Activated CD4-positive, alpha-beta memory T cell treated with anti-CD3 and anti-CD28 coated beads, Interleukin-2, amount 10 ng/mL, durations not matched to agents 7 days and 5 days (primary cell): ENCODE measurements around the gene SIGLEC5. TPM values are rescaled to one million over a fixed set of nuclear protein-coding genes. Genes with fewer than 3 reads are reported as not detected.
"Not testable (repeated sequence)": the region's sequence is repeated elsewhere in the genome, so short reads cannot be mapped to it uniquely, and the experiment has no call there.

ENCODE experiments used
- CTCF ChIA-PET: fragments of 350-600 bp; sonication (Branson Sonifier 250); formaldehyde crosslinking; loops from one replicate; lab custom pipeline; 2021; ENCODE audit warnings: antibody characterized with exemption, inconsistent platforms; lab: Charles Lee
- POLR2A ChIA-PET: fragments of 350-600 bp; sonication (Branson Sonifier 250); formaldehyde crosslinking; loops from one replicate; lab custom pipeline; 2021; ENCODE audit warnings: antibody characterized with exemption; lab: Charles Lee
- DNase-seq: peaks from one replicate; pipeline ENCODE4 v3.0.0-alpha.2; 2020
- H3K27ac Mint-ChIP-seq: one replicate; pipeline ENCODE4 v1.8.0; 2021; ENCODE audit warnings: mild to moderate bottlenecking, mixed read lengths
- H3K27me3 Mint-ChIP-seq: one replicate; pipeline ENCODE4 v1.8.0; 2021; ENCODE audit warnings: mixed read lengths
- H3K36me3 Mint-ChIP-seq: one replicate; pipeline ENCODE4 v1.8.0; 2021; ENCODE audit warnings: low read depth, mixed read lengths
- H3K4me1 Mint-ChIP-seq: one replicate; pipeline ENCODE4 v1.8.0; 2021; ENCODE audit warnings: mixed read lengths
- H3K4me3 Mint-ChIP-seq: one replicate; pipeline ENCODE4 v1.8.0; 2021; ENCODE audit warnings: mild to moderate bottlenecking, mixed read lengths
- H3K9me3 Mint-ChIP-seq: one replicate; pipeline ENCODE4 v1.8.0; 2021; ENCODE audit warnings: mixed read lengths
- total RNA-seq, 2 experiments: library from RNA; stranded (reverse); gene quantifications; one replicate each; pipeline ENCODE4 v1.2.3, GENCODE V29; 2021

Gene SIGLEC5
- total RNA-seq, 2 experiments from 2014 or later, result not detected

DNA sequence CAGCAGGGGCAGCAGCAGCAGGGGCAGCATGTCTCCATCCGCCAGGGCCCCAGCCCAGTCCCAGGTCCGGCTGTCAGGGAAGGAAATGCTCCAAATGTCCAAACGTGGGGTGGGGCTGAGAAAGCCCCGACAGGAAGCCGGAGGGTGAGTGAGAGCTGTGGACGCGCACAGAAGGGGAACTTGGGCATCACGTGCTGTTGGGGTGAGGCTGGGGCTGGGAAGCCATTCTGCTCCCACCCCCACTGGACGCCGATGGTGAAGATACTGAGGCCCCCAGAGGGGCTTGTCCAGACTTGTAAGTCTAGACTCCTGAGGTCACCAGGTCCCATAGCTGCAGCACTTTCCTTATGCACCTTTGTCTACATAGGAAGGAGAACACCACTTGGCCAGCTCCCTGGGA is 16.5 kb upstream of the SIGLEC5 start, which contains the start of gene SIGLEC14:
Gene SIGLEC14 (minus strand): TSS at position 96 of the 400 bp plus-strand sequence. CDS start 66 bp downstream, at position 30.
- POLR2A ChIA-PET, H3K27ac Mint-ChIP-seq, H3K4me1 Mint-ChIP-seq, DNase-seq, CTCF ChIA-PET, H3K9me3 Mint-ChIP-seq, H3K36me3 Mint-ChIP-seq, H3K4me3 Mint-ChIP-seq: not testable (repeated sequence)
- H3K27me3 Mint-ChIP-seq, result peaks cover 15% of the 10 kb centered on the region

DNA sequence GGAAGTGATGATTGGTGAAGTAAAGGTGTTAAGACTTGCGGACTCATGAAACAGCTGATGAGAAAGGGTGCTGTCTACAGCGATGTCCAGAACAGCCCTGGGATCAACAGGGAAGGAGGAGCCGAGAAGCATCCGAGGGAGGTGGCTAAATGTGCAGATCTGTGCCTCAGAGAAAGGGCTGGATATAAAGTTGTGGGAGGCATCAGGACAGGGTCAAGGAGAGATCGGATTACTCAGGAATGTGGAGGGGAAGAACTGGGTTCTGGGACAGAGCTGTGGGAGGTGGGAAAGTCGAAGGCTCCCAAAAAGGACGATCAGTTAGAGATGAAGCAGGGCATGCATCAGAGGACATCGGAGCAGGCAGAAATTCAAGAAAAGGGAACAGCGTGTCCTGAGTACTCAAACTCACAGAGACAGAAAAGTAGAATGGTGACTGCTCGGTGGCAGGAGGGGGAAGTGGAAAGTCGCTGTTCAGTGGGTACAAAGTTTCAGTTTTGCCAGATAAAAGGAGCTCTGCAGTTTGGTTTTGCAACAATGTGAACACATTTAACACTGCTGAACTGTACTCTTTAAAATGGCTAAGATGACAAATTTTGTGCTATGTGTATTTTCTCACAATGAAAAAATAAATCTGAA is 14.6 kb upstream of the SIGLEC5 start:
- no peak overlapping the region for H3K4me3 Mint-ChIP-seq
- H3K9me3 Mint-ChIP-seq, result no peaks in the 10 kb centered on the region
- H3K36me3 Mint-ChIP-seq, result no peaks in the 10 kb centered on the region
- CTCF ChIA-PET, result interaction anchor here (0.5 to 1.5 kb wide), 2 partner anchors 12 to 1237 kb away, joined by 4 to 7 read pairs; no protein-coding TSS in a partner anchor
- peaks cover 2% of the 10 kb centered on the region for H3K4me1 Mint-ChIP-seq
- no peak for DNase-seq
- H3K27me3 Mint-ChIP-seq, result peaks cover 26% of the 10 kb centered on the region
- no peak overlapping the region for H3K27ac Mint-ChIP-seq
- POLR2A ChIA-PET, result no interaction called here

DNA sequence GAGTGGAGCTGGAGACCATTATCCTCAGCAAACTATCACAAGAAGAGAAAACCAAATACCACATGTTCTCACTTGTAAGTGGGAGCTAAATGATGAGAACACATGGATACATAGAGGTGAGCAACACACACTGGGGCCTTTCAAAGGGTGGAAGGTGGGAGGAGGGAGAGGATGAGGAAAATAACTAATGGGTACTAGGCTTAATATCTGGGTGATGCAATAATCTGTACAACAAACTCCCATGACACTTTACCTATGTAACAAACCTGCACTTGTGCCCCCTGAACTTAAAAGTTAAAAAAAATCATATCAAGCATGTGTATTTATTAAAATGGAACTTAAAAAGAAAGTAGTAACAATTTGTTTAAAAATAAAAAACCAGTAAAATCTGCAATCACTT is 11.4 kb upstream of the SIGLEC5 start:
- Mint-ChIP-seq H3K4me3 (no peak overlapping the region), H3K27ac (no peak overlapping the region), H3K4me1 (peaks cover 2% of the 10 kb centered on the region), H3K36me3 (no peaks in the 10 kb centered on the region), H3K9me3 (no peaks in the 10 kb centered on the region), H3K27me3 (peaks cover 36% of the 10 kb centered on the region)
- no peak for DNase-seq
- ChIA-PET CTCF (interaction anchor here (0.7 to 1.7 kb wide), 3 partner anchors 15 to 18 kb away, joined by 3 to 7 read pairs (median 5); no protein-coding TSS in a partner anchor), POLR2A (no interaction called here)

DNA sequence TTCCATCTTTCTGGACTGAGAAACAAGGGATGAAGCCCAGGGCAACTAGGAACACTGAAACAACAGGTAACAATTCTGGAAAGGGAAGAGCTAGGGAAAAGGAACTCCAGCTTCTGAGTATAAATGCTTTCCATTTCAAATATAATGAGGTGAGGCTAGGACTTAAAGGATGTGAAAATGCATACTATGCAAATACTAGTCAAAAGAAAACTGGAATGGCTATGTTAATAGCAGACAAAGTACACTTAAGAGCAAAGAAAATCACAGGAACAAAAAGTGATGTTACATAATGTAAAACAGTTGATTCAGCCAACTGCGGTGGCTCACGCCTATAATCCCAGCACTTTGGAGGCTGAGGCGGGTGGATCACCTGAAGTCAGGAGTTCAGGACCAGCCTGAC is 10.2 kb upstream of the SIGLEC5 start:
- CTCF ChIA-PET, result interaction anchor here (1.3 to 1.7 kb wide), 2 partner anchors 17 to 168 kb away, joined by 4 to 7 read pairs; no protein-coding TSS in a partner anchor
- Mint-ChIP-seq H3K9me3 (no peaks in the 10 kb centered on the region), H3K27ac (no peak overlapping the region), H3K4me1 (peaks cover 2% of the 10 kb centered on the region), H3K27me3 (peaks cover 36% of the 10 kb centered on the region), H3K4me3 (no peak overlapping the region), H3K36me3 (no peaks in the 10 kb centered on the region)
- POLR2A ChIA-PET, result no interaction called here
- no peak for DNase-seq

DNA sequence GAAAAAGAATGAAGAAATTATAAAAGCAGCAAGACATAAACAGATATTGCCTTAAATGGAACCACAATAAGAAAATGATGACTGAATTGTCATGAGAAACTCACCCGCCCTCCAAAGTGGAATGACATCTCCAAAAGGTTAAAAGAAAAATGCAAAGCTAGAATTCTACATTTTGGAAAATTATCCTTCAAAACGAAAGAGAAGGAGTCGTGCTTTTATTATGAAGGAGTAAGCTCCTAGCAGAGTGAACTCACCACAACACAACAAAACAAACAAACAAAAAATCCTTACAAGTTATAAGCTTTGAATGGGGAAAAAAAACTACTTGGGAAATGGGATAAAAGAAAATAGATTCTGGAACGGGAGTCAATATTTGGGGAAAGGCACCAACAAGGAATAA is 9.7 kb upstream of the SIGLEC5 start:
- Mint-ChIP-seq H3K9me3 (no peaks in the 10 kb centered on the region), H3K27me3 (peaks cover 33% of the 10 kb centered on the region), H3K27ac (no peak overlapping the region), H3K4me1 (peaks cover 2% of the 10 kb centered on the region), H3K4me3 (no peak overlapping the region), H3K36me3 (no peaks in the 10 kb centered on the region)
- DNase-seq, result no peak
- ChIA-PET POLR2A (no interaction called here), CTCF (interaction anchor here (1.3 to 1.7 kb wide), 2 partner anchors 17 to 167 kb away, joined by 4 to 7 read pairs; no protein-coding TSS in a partner anchor)

DNA sequence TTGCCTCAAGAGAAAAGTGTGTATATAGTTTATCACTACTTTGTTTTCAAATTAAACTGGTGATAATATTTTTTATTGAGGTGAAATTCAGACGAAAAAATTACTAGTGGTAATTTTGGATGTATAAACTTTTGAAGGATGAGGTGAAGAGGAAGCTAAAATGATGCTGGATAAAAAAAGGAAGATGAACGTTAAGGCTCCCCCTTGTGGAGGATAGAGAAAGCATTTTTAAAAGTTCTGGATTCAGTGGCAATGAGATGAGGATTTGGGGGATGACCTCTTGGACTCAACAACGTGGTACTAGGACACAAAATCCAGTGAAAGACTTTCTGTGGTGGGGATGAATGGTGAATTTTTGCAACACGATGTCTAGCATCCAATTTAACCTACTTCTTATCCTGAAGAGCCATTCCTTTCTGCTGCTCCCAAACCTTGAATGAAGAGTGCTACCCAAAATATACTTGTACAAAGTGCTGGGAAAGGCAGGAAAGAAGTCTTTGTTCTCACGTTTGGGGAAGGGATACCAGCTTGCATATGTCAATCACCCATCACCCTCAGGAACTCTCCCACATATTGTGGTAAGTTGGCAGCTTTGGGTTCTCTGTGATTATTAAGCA is 7.3 kb upstream of the SIGLEC5 start:
- H3K27ac Mint-ChIP-seq, result no peak overlapping the region
- no peaks in the 10 kb centered on the region for H3K4me1 Mint-ChIP-seq
- no peaks in the 10 kb centered on the region for H3K36me3 Mint-ChIP-seq
- DNase-seq, result no peak
- ChIA-PET POLR2A (no interaction called here), CTCF (interaction anchor here (1.2 to 1.7 kb wide), 6 partner anchors 19 to 216 kb away, joined by 3 to 6 read pairs (median 6); no protein-coding TSS in a partner anchor)
- H3K9me3 Mint-ChIP-seq, result no peaks in the 10 kb centered on the region
- peaks cover 27% of the 10 kb centered on the region for H3K27me3 Mint-ChIP-seq
- H3K4me3 Mint-ChIP-seq, result no peak overlapping the region

DNA sequence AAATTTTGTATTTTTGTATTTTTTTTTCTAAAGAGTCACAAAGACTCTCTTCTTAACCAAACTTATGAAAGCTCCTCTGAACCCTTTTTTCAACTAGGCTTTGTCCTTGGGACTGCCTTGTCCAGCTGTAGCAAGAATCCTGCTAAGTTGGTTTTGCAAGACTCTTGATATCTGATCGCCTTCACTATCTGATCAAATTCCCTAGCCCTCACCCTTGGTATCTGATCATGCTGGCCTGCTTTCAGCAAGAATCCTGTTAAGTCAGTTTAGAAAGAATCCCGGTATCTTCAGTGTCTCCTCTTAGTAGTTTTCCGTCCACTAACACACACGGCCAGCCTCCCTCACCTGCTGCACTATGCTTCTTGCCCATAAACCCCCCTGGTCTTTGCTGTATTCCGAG is 1.9 kb upstream of the SIGLEC5 start:
- H3K9me3 Mint-ChIP-seq, result no peaks in the 10 kb centered on the region
- no peaks in the 10 kb centered on the region for H3K36me3 Mint-ChIP-seq
- DNase-seq, result no peak
- H3K27ac Mint-ChIP-seq, result no peak overlapping the region
- CTCF ChIA-PET, result interaction anchor here (1.8 kb wide), 1 partner anchor 25 kb away, joined by 6 read pairs; no protein-coding TSS in a partner anchor
- H3K27me3 Mint-ChIP-seq, result peaks cover 6% of the 10 kb centered on the region
- no peaks in the 10 kb centered on the region for H3K4me1 Mint-ChIP-seq
- POLR2A ChIA-PET, result no interaction called here
- no peak overlapping the region for H3K4me3 Mint-ChIP-seq

DNA sequence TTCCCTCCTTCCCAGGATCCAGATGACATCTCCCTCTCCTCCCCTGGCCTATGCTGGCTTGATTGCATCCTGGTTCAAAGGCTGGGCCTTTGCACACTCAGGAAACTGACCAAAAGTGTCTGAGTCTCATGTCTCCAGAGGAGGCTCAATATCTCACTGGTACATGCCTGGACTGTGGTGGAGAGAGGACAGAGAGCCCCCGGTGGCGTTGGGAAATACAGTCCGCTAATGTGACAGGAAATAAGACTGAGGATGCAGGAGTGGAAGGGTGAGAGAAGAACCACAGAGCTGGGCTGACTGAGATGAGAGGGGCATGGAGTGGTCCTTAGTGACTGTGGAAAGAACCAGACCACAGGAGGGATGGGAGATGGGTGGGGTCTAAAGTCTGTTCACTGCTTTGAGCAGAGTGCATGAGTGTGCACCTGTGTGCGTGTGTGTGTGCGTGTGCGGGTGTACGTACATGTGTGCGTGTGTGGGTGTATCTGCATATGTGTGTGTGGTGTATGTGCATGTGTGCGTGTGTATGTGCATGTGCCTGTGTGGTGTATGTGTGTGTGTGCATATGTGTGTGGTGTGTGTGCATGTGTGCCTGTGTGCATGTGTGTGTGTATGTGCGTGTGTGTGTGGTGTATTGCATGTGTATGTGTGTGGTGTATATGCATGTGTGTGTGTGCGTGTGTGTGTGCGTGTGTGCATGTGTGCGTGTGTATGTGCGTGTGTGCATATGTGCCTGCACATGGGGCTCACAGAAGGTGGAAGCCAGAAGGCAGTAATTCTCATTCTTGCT is 1.9 kb downstream of the SIGLEC5 start:
- ChIA-PET CTCF (no interaction called here), POLR2A (no interaction called here)
- Mint-ChIP-seq H3K27me3 (peaks cover 6% of the 10 kb centered on the region), H3K36me3 (no peaks in the 10 kb centered on the region), H3K4me3 (no peak overlapping the region), H3K9me3 (no peaks in the 10 kb centered on the region), H3K4me1 (no peaks in the 10 kb centered on the region), H3K27ac (no peak overlapping the region)
- DNase-seq, result no peak

DNA sequence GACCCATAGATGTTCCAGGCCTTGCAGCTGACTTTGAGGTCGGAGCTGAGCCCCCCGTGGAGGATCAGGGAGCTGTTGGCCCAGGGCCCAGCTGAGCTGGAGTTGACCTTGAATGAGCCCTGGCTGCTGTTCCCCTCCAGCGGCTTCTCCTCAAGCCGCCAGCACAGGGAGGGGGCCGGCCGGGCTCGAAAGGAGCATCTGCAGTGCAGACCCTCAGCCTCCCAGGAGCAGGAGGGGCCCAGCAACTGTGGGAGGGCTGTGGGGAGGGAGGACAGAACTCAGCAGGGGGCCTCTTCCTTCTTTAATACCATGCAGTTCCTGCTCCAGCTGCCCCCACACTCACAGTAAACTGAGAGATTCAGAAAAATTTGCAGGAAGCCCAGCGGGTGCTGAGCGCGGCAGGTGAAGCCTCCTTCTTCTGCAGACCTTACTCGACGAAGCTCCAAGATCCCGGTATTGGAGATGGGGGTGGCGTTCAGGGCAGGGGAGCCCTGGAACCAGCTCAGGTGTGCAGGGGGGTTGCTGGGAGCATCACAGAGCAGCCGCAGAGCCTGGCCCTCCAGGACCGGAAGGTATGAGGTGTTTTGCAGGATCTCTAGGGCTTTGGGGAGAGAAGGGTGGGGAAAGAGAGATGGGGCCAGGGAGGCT is 2.6 kb downstream of the SIGLEC5 start:
- no peak for DNase-seq
- no peaks in the 10 kb centered on the region for H3K4me1 Mint-ChIP-seq
- H3K9me3 Mint-ChIP-seq, result no peaks in the 10 kb centered on the region
- CTCF ChIA-PET, result no interaction called here
- no peaks in the 10 kb centered on the region for H3K36me3 Mint-ChIP-seq
- no peak overlapping the region for H3K27ac Mint-ChIP-seq
- no peak overlapping the region for H3K4me3 Mint-ChIP-seq
- POLR2A ChIA-PET, result no interaction called here
- peaks cover 6% of the 10 kb centered on the region for H3K27me3 Mint-ChIP-seq

DNA sequence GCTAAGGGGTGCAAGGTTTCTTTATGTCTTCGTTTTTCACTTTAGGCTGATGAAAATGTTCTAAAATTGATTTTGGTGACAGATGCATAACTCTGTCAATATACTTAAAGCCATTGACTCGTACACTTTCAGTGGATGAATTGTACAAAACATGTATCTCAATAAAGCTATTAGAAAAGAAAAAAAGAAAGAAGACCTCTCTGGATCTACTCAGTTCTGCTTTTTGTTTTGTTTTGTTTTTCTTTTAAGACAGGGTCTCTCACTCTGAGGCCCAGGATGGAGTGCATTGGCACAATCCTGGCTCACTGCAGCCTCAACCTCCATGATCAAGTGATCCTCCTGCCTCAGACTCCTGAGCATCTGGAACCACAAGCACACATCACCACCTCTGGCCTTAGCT is 3.5 kb downstream of the SIGLEC5 start:
- no peak overlapping the region for H3K4me3 Mint-ChIP-seq
- no peaks in the 10 kb centered on the region for H3K36me3 Mint-ChIP-seq
- no peaks in the 10 kb centered on the region for H3K4me1 Mint-ChIP-seq
- DNase-seq, result no peak
- H3K27me3 Mint-ChIP-seq, result peaks cover 6% of the 10 kb centered on the region
- CTCF ChIA-PET, result no interaction called here
- POLR2A ChIA-PET, result no interaction called here
- no peaks in the 10 kb centered on the region for H3K9me3 Mint-ChIP-seq
- no peak overlapping the region for H3K27ac Mint-ChIP-seq

DNA sequence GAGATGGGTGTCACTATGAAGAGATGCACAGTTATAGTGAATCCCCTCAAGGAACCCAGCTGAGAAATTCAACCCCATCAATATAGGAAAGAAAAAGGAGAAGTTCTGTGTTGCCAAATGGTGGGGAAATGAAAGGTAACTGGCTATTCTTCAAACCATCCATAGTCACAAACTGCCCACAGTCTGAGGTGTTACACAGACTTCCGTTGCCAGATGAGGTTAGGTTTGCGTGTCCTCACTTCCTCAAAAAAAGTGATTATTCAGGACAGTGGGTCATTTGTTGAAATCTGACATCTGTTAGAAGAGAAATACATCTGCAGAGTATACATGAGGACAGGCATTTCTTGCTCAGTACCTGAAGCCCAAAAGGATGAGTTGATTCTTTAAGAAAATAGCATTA is 9.0 kb downstream of the SIGLEC5 start:
- DNase-seq, result no peak
- no peak overlapping the region for H3K4me3 Mint-ChIP-seq
- H3K9me3 Mint-ChIP-seq, result no peaks in the 10 kb centered on the region
- no peak overlapping the region for H3K27ac Mint-ChIP-seq
- ChIA-PET POLR2A (no interaction called here), CTCF (no interaction called here)
- peaks cover 10% of the 10 kb centered on the region for H3K27me3 Mint-ChIP-seq
- H3K4me1 Mint-ChIP-seq, result peaks cover 6% of the 10 kb centered on the region
- no peaks in the 10 kb centered on the region for H3K36me3 Mint-ChIP-seq

DNA sequence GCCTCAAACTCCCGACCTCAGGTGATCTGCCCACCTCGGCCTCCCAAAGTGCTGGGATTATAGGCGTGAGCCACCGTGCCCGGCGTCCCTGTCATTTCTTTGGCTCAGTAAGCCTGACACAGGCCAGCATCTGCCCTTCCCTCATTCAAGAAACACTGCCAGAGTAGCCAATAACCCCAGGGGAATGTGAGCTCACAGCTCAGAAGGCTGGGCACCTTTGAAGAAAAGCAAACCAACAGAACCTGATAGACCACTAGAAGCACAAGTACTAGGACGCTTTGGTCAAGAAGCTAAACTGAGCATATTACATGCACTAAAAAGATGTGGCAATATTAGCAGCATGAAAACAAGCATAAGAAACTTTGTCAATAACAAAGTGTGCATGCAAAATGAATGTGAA is 14.2 kb downstream of the SIGLEC5 start:
- ChIA-PET CTCF (interaction anchor here (1.0 kb wide), 1 partner anchor 11 kb away, joined by 4 read pairs; no protein-coding TSS in a partner anchor), POLR2A (no interaction called here)
- Mint-ChIP-seq H3K4me1 (peaks cover 2% of the 10 kb centered on the region), H3K36me3 (no peaks in the 10 kb centered on the region), H3K27me3 (peaks cover 16% of the 10 kb centered on the region), H3K4me3 (no peak overlapping the region), H3K27ac (no peak overlapping the region), H3K9me3 (peaks cover 12% of the 10 kb centered on the region)
- DNase-seq, result no peak
